ENCODE data around the gene ADAMTSL3.

DNA sequence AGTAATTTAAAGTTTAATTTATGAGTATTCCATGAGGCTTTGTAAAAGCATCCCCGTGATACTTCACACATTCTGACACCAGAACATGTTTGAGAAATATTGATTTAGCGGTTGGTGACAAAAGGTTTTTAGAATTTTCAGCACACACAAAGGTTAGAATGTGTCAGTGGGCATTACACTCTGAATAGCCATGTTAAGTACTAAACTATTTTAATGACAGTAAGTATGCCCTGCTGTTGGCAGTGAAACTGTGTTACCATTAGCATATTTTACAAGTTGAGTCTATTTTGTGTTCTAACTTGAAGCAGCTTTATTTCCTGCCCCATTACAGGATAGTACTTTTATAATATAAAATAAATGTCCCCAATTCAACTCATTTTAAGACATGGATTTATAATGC lies 66.5 kb downstream of the ADAMTSL3 start:
- TF ChIP-seq, protein P1, sequence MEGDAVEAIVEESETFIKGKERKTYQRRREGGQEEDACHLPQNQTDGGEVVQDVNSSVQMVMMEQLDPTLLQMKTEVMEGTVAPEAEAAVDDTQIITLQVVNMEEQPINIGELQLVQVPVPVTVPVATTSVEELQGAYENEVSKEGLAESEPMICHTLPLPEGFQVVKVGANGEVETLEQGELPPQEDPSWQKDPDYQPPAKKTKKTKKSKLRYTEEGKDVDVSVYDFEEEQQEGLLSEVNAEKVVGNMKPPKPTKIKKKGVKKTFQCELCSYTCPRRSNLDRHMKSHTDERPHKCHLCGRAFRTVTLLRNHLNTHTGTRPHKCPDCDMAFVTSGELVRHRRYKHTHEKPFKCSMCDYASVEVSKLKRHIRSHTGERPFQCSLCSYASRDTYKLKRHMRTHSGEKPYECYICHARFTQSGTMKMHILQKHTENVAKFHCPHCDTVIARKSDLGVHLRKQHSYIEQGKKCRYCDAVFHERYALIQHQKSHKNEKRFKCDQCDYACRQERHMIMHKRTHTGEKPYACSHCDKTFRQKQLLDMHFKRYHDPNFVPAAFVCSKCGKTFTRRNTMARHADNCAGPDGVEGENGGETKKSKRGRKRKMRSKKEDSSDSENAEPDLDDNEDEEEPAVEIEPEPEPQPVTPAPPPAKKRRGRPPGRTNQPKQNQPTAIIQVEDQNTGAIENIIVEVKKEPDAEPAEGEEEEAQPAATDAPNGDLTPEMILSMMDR (IDR thresholded peaks at IDR 0.05; ENCODE audit: insufficient read depth, low read depth, low read length), result no peak
- TF ChIP-seq EZH2 (IDR thresholded peaks at IDR 0.05; ENCODE audit: insufficient read depth, low read length), result no peak

All from astrocyte (in vitro differentiated cells and primary cell).